Choroid plexus epithelial cell (primary cell): Measurements from ENCODE around the gene AEBP1.

Experiments
- DNase-seq: peaks from one replicate; pipeline ENCODE4 v3.0.0-alpha.2; 2010; ENCODE audit warnings: low read depth
- H3K4me3 ChIP-seq: 2 replicates; pipeline ENCODE4 v1.5.1; 2011; ENCODE audit warnings: low read depth, mild to moderate bottlenecking, control low read depth, low read length, moderate library complexity
- CTCF ChIP-seq: conservative IDR thresholded peaks from 2 replicates; pipeline ENCODE4 v1.5.1; 2011; ENCODE audit warnings: low read depth, mild to moderate bottlenecking, control low read depth, inconsistent platforms, low read length, moderate library complexity

The AEBP1 gene

GRCh38 chr7:44080686-44081265 lies 23.4 kb upstream of the AEBP1 start:
- no peak overlapping the region for H3K4me3 ChIP-seq
- DNase-seq: no peak
- TF ChIP-seq CTCF: no peak

- DNase-seq: no peak
- no peak for TF ChIP-seq CTCF
- peak overlapping the region; percentile 87 for H3K4me3 ChIP-seq
Measured at GRCh38 chr7:44081266-44081748, 22.8 kb upstream of the AEBP1 start.

GRCh38 chr7:44082541-44083207 lies 21.5 kb upstream of the AEBP1 start:
- peak overlapping the region; percentile 87 for H3K4me3 ChIP-seq
- peak; percentile 99 for DNase-seq
- no peak for TF ChIP-seq CTCF

GRCh38 chr7:44083796-44084195 lies 20.3 kb upstream of the AEBP1 start:
- DNase-seq: no peak
- TF ChIP-seq CTCF: no peak
- no peak overlapping the region for H3K4me3 ChIP-seq

- DNase-seq: peak; percentile 88
- no peak overlapping the region for H3K4me3 ChIP-seq
- no peak for TF ChIP-seq CTCF
Measured at GRCh38 chr7:44084701-44085100, 19.4 kb upstream of the AEBP1 start.

GRCh38 chr7:44085546-44085945 lies 18.6 kb upstream of the AEBP1 start:
- TF ChIP-seq CTCF: peak; percentile 39

GRCh38 chr7:44086627-44087026 lies 17.5 kb upstream of the AEBP1 start:
- TF ChIP-seq CTCF: no peak
- no peak for DNase-seq
- H3K4me3 ChIP-seq: no peak overlapping the region

More at GRCh38 chr7:44085546-44085945, 18.6 kb upstream of the AEBP1 start:
- no peak overlapping the region for H3K4me3 ChIP-seq
- DNase-seq: no peak
